IMR-90 (cell line): ENCODE measurements around the gene ROBO1. TPM values are rescaled to one million over a fixed set of nuclear protein-coding genes. Genes with fewer than 3 reads are reported as not detected.

Source experiments
- ATAC-seq: fragments of 200-7000 bp; cut with Tn5 transposase; 2 replicates; pipeline ENCODE4 v1.9.1; 2020; ENCODE audit warnings: low read depth, mild to moderate bottlenecking, moderate library complexity
- BruUV-seq: library from RNA; stranded (reverse); fragments of 400-500 nt; replicated peaks from 2 replicates; lab custom pipeline; 2021; lab: Mats Ljungman, UMichigan
- CTCF ChIA-PET: fragments of 300-600 bp; formaldehyde crosslinking; extraction: SDS; loops from one replicate; lab custom pipeline; 2021; ENCODE audit warnings: antibody characterized with exemption; lab: Yijun Ruan, JAX
- POLR2A ChIA-PET: fragments of 300-600 bp; sonication (Branson Sonifier 250); formaldehyde crosslinking; loops from one replicate; lab custom pipeline; 2022; ENCODE audit warnings: antibody characterized with exemption; ENCODE audit not compliant: unreplicated experiment; lab: Charles Lee
- DNase-seq: peaks from one replicate; pipeline ENCODE4 v3.0.0; 2013
- H2AFZ ChIP-seq: replicated peaks from 2 replicates; pipeline ENCODE3; 2013; ENCODE audit warnings: low read length, mild to moderate bottlenecking; ENCODE audit not compliant: poor library complexity
- H2AK5ac ChIP-seq: 2 replicates; pipeline ENCODE4 v1.6.1; 2013; ENCODE audit warnings: low read depth, low read length, inconsistent platforms
- H2AK9ac ChIP-seq: replicated peaks from 2 replicates; pipeline ENCODE3; 2013; ENCODE audit warnings: mild to moderate bottlenecking, low read depth, low read length, moderate library complexity; ENCODE audit not compliant: poor library complexity
- H2BK120ac ChIP-seq: 2 replicates; pipeline ENCODE4 v1.6.1; 2013; ENCODE audit warnings: low read depth, low read length, inconsistent platforms
- H2BK15ac ChIP-seq: 3 replicates; pipeline ENCODE4 v1.6.1; 2013; ENCODE audit warnings: low read depth, low read length, inconsistent platforms
- H2BK20ac ChIP-seq: 2 replicates; pipeline ENCODE4 v1.6.1; 2013; ENCODE audit warnings: low read depth, mild to moderate bottlenecking, inconsistent platforms, low read length, moderate library complexity
- H2BK5ac ChIP-seq: 2 replicates; pipeline ENCODE4 v1.6.1; 2013; ENCODE audit warnings: mild to moderate bottlenecking, low read depth, low read length, inconsistent platforms; ENCODE audit not compliant: poor library complexity, severe bottlenecking
- H3K14ac ChIP-seq: replicated peaks from 2 replicates; pipeline ENCODE4 v1.6.1; 2013; ENCODE audit warnings: low read depth, low read length, inconsistent platforms
- H3K18ac ChIP-seq: 2 replicates; pipeline ENCODE4 v1.6.1; 2013; ENCODE audit warnings: low read depth, low read length, control low read depth
- H3K23ac ChIP-seq: 2 replicates; pipeline ENCODE4 v1.6.1; 2013; ENCODE audit warnings: low read depth, low read length, inconsistent platforms
- H3K27ac ChIP-seq: 2 replicates; pipeline ENCODE4 v1.5.1; 2013; ENCODE audit warnings: mild to moderate bottlenecking, control low read depth, low read length; ENCODE audit not compliant: insufficient read depth
- H3K27me3 ChIP-seq: 2 replicates; pipeline ENCODE4 v1.6.1; 2013; ENCODE audit warnings: low read length; ENCODE audit not compliant: control insufficient read depth, insufficient read depth
- H3K36me3 ChIP-seq: 2 replicates; pipeline ENCODE4 v1.6.1; 2013; ENCODE audit warnings: low read length, mixed read lengths; ENCODE audit not compliant: control insufficient read depth, insufficient read depth
- H3K4ac ChIP-seq: 2 replicates; pipeline ENCODE4 v1.6.1; 2013; ENCODE audit warnings: low read depth, low read length, inconsistent platforms
- H3K4me1 ChIP-seq: 2 replicates; pipeline ENCODE4 v1.6.1; 2013; ENCODE audit warnings: low read length, mixed read lengths; ENCODE audit not compliant: control insufficient read depth, insufficient read depth
- H3K4me2 ChIP-seq: 2 replicates; pipeline ENCODE4 v1.6.1; 2013; ENCODE audit warnings: low read depth, mild to moderate bottlenecking, control low read depth, low read length, moderate library complexity
- H3K4me3 ChIP-seq: 2 replicates; pipeline ENCODE4 v1.5.1; 2013; ENCODE audit warnings: low read depth, mild to moderate bottlenecking, control low read depth, low read length, moderate library complexity; ENCODE audit not compliant: insufficient read depth
- H3K56ac ChIP-seq: 2 replicates; pipeline ENCODE4 v1.6.1; 2013; ENCODE audit warnings: low read length, inconsistent platforms; ENCODE audit not compliant: insufficient read depth; ENCODE audit errors: extremely low read depth
- H3K79me1 ChIP-seq, 2 experiments: 2 replicates each; pipeline ENCODE4 v1.6.1; 2013; ENCODE audit warnings: low read length in 2 of 2, inconsistent platforms in 1 of 2, low read depth in 1 of 2
- H3K9ac ChIP-seq: 2 replicates; pipeline ENCODE4 v1.6.1; 2013; ENCODE audit warnings: low read depth, low read length, control low read depth
- H3K9me1 ChIP-seq: 2 replicates; pipeline ENCODE4 v1.6.1; 2013; ENCODE audit warnings: low read length, inconsistent platforms; ENCODE audit not compliant: insufficient read depth
- H3K9me3 ChIP-seq: 2 replicates; pipeline ENCODE4 v1.6.1; 2013; ENCODE audit warnings: low read length; ENCODE audit not compliant: control insufficient read depth, insufficient read depth
- H4K20me1 ChIP-seq: 2 replicates; pipeline ENCODE4 v1.6.1; 2013; ENCODE audit warnings: low read length, inconsistent platforms; ENCODE audit not compliant: insufficient read depth
- H4K5ac ChIP-seq: 2 replicates; pipeline ENCODE4 v1.6.1; 2013; ENCODE audit warnings: mild to moderate bottlenecking, low read depth, low read length, control low read depth
- H4K8ac ChIP-seq, 2 experiments: 2 replicates each; pipeline ENCODE4 v1.6.1; 2013; ENCODE audit warnings: low read depth in 2 of 2, low read length in 2 of 2, control low read depth in 1 of 2, inconsistent platforms in 1 of 2
- H4K91ac ChIP-seq: 2 replicates; pipeline ENCODE4 v1.6.1; 2013; ENCODE audit warnings: low read depth, low read length, inconsistent platforms; ENCODE audit not compliant: insufficient read depth
- MXI1 ChIP-seq: IDR thresholded peaks from 2 replicates; pipeline ENCODE4 v1.6.1; 2012; ENCODE audit warnings: low read depth, mild to moderate bottlenecking, low read length, moderate library complexity, borderline replicate concordance
- NFE2L2 ChIP-seq: fragments of 150-350 bp; IDR thresholded peaks from 2 replicates; pipeline ENCODE4 v1.6.1; 2016; ENCODE audit warnings: low read depth, mild to moderate bottlenecking, low read length
- SMC3 ChIP-seq: fragments of 150-350 bp; IDR thresholded peaks from 2 replicates; pipeline ENCODE4 v1.6.1; 2016; ENCODE audit warnings: low read depth, mild to moderate bottlenecking, antibody characterized with exemption, low read length, moderate library complexity
- WGBS, 2 experiments: methylation state at CpG; one replicate each; pipeline versions ENCODE4 v1.1.5 to v1.1.7; 2013; ENCODE audit warnings: missing lambda C conversion rate in 2 of 2; ENCODE audit not compliant: insufficient read length in 1 of 2; ENCODE audit errors: extremely low coverage in 2 of 2; 5-methylcytosine and 5-hydroxymethylcytosine counted together
- dilution Hi-C: fragments of 300-500 bp; cut with HindIII; formaldehyde crosslinking; loops from one replicate; pipeline ENCODE4 v1.14.3; 2018; ENCODE audit warnings: low sequenced_read_pairs; ENCODE audit not compliant: unreplicated experiment
- in situ Hi-C: fragments of 300-500 bp; cut with MboI; formaldehyde crosslinking; loops from 3 replicates; pipeline ENCODE4 v1.14.3; 2019; ENCODE audit warnings: low sequenced_read_pairs, inconsistent platforms, mixed read lengths
- intact Hi-C: fragments of 100-400 bp; cut with micrococcal nuclease; formaldehyde crosslinking; loops from 2 replicates; pipeline ENCODE4 v1.10.0; 2022
- polyA plus RNA-seq, 3 experiments: library from polyadenylated mRNA; depleted of rRNA; stranded (reverse); fragments of >200 nt; gene quantifications; 2 replicates each; pipeline ENCODE4 v1.2.3, GENCODE V29; 2012; ENCODE audit warnings: low replicate concordance in 1 of 3
- total RNA-seq: library from RNA; depleted of rRNA; stranded (reverse); fragments of >200 nt; gene quantifications from 2 replicates; pipeline ENCODE4 v1.2.3, GENCODE V29; 2012
- TF ChIP-seq, protein P1 (sequence below): fragments of 150-350 bp; IDR thresholded peaks from 2 replicates; pipeline ENCODE4 v1.6.1; 2017; ENCODE audit warnings: mild to moderate bottlenecking, antibody characterized with exemption, low read length, low read depth

The ROBO1 gene
- total and polyA plus RNA-seq, 2 of the 4 experiments (the other 2 are of a cell fraction): 24.1 to 53.9 TPM

DNA sequence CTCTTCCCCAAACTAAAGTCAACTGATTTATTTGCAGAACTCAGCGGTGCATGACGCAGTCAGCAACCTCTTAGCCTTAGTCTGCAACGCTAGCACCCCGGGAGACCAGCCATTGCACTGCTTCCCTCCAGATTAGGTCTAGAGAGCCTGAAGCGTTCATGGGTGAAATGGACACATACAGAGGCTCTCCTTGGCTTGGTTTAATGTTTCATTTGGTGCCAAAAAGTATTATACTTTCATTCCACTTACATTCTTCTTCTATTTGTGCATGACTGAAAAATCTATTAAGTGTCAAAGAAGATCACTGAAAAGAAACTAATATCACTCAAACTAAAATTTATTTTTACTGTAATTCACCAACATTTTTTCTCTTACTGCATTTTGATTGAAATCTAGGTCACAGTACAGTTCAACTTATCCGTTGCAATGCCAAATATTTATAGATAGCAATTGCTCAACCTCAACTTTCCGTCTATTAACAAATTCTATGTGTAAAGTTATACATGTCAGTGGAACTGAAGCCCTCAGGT lies 116.2 kb downstream of the ROBO1 start:
- DNase-seq (no peak), ATAC-seq (no peak)
- Histone ChIP-seq H3K27me3 (no peaks in the 10 kb centered on the region), H2BK120ac (no peak overlapping the region), H4K5ac (no peak overlapping the region), H3K9ac (no peak overlapping the region), H3K9me3 (no peaks in the 10 kb centered on the region), H2BK5ac (no peak overlapping the region), H2AFZ (no peak overlapping the region), H4K8ac (no peak overlapping the region), H3K4ac (no peak overlapping the region), H3K4me2 (no peak overlapping the region), H3K36me3 (no peaks in the 10 kb centered on the region), H3K4me3 (no peak overlapping the region), H2AK5ac (no peak overlapping the region), H3K14ac (no peak overlapping the region), H3K18ac (no peak overlapping the region), H3K56ac (no peak overlapping the region), H2BK15ac (no peak overlapping the region), H3K9me1 (no peaks in the 10 kb centered on the region), H2AK9ac (no peak overlapping the region), H4K91ac (no peak overlapping the region), H3K23ac (no peak overlapping the region), H3K4me1 (no peaks in the 10 kb centered on the region), H2BK20ac (no peak overlapping the region), H3K79me1 (no peaks in the 10 kb centered on the region), H3K27ac (no peak overlapping the region), H4K20me1 (no peaks in the 10 kb centered on the region)
- TF ChIP-seq NFE2L2: no peak
- no peak for TF ChIP-seq MXI1
- TF ChIP-seq, protein P1, sequence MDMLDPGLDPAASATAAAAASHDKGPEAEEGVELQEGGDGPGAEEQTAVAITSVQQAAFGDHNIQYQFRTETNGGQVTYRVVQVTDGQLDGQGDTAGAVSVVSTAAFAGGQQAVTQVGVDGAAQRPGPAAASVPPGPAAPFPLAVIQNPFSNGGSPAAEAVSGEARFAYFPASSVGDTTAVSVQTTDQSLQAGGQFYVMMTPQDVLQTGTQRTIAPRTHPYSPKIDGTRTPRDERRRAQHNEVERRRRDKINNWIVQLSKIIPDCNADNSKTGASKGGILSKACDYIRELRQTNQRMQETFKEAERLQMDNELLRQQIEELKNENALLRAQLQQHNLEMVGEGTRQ: no peak
- no peak for TF ChIP-seq SMC3
- no CpG with 5 or more reads among the region's 7 CpGs for WGBS, 2 experiments
- ChIA-PET POLR2A (no interaction called here), CTCF (no interaction called here)
- no TSS peak for BruUV-seq
- in situ Hi-C loops (no loop called here), dilution Hi-C loops (no loop called here), intact Hi-C loops (loop anchor here (10.0 kb wide), 1 partner anchor 67 kb away; no protein-coding TSS in a partner anchor)
